Epithelial cell of proximal tubule (primary cell): ENCODE measurements around the gene CEACAM21. TPM values are rescaled to one million over a fixed set of nuclear protein-coding genes. Genes with fewer than 3 reads are reported as not detected.

ENCODE experiments used
- DNase-seq: peaks from one replicate; pipeline ENCODE4 v3.0.0-alpha.2; 2011; ENCODE audit warnings: low read depth
- H3K4me3 ChIP-seq: 2 replicates; pipeline ENCODE4 v1.5.1; 2011; ENCODE audit warnings: low read depth, mild to moderate bottlenecking, low read length
- total RNA-seq: library from RNA; depleted of rRNA; stranded (reverse); fragments of >200 nt; gene quantifications from 2 replicates; pipeline ENCODE4 v1.2.3, GENCODE V29; 2015
- TF ChIP-seq, protein P1 (sequence below): conservative IDR thresholded peaks from 2 replicates; pipeline ENCODE4 v1.5.1; 2012; ENCODE audit warnings: low read depth, mild to moderate bottlenecking, low read length

The CEACAM21 gene
- total RNA-seq, 1 donor from 2014 or later = not detected

GRCh38 chr19:41627966-41628675 lies 52.2 kb downstream of the CEACAM21 start:
- H3K4me3 ChIP-seq = no peak overlapping the region
- TF ChIP-seq, protein P1, sequence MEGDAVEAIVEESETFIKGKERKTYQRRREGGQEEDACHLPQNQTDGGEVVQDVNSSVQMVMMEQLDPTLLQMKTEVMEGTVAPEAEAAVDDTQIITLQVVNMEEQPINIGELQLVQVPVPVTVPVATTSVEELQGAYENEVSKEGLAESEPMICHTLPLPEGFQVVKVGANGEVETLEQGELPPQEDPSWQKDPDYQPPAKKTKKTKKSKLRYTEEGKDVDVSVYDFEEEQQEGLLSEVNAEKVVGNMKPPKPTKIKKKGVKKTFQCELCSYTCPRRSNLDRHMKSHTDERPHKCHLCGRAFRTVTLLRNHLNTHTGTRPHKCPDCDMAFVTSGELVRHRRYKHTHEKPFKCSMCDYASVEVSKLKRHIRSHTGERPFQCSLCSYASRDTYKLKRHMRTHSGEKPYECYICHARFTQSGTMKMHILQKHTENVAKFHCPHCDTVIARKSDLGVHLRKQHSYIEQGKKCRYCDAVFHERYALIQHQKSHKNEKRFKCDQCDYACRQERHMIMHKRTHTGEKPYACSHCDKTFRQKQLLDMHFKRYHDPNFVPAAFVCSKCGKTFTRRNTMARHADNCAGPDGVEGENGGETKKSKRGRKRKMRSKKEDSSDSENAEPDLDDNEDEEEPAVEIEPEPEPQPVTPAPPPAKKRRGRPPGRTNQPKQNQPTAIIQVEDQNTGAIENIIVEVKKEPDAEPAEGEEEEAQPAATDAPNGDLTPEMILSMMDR = no peak
- no peak for DNase-seq

Other genes with a start within 250 kb of the CEACAM21 start
- 8.5 and 24.3 TPM in 2 replicates for gene TGFB1, start 222.2 kb upstream of the CEACAM21 start, total RNA-seq
- gene B9D2, start 212.0 kb upstream of the CEACAM21 start, total RNA-seq = 5.3 and 22.9 TPM in 2 replicates
- gene TMEM91, start 199.6 kb upstream of the CEACAM21 start, total RNA-seq = 2.7 and 3.5 TPM in 2 replicates
- 23.7 and 43.8 TPM in 2 replicates for gene EXOSC5, start 178.8 kb upstream of the CEACAM21 start, total RNA-seq
- gene BCKDHA, start 178.3 kb upstream of the CEACAM21 start, total RNA-seq = 24.0 and 35.7 TPM in 2 replicates
- 1.6 and 2.4 TPM in 2 replicates for gene B3GNT8, start 148.8 kb upstream of the CEACAM21 start, total RNA-seq
- gene DMAC2, start 136.3 kb upstream of the CEACAM21 start, total RNA-seq = 54.9 and 74.8 TPM in 2 replicates
- gene ERICH4, start 133.0 kb upstream of the CEACAM21 start, total RNA-seq = not detected in 2 replicates
- gene CEACAM4, start 50.9 kb downstream of the CEACAM21 start, total RNA-seq = not detected in 2 replicates
- not detected in 2 replicates for gene CEACAM7, start 112.1 kb downstream of the CEACAM21 start, total RNA-seq
- gene CEACAM5, start 132.5 kb downstream of the CEACAM21 start, total RNA-seq = not detected in 2 replicates
- under 0.01 and 1.1 TPM in 2 replicates for gene CEACAM6, start 179.4 kb downstream of the CEACAM21 start, total RNA-seq
- gene CEACAM3, start 220.4 kb downstream of the CEACAM21 start, total RNA-seq = not detected in 2 replicates